Lower leg skin (tissue), 3 donors: ENCODE results near the gene CLTRN.
"Not testable (repeated sequence)": the region's sequence is repeated elsewhere in the genome, so short reads cannot be mapped to it uniquely, and the experiment has no call there.

ENCODE experiments used
- CTCF ChIP-seq, 3 donors: fragments of 450-650 bp; IDR thresholded peaks; one replicate each; pipeline ENCODE4 v1.5.1; 2016; ENCODE audit warnings: antibody characterized with exemption in 3 of 3, mild to moderate bottlenecking in 3 of 3, moderate library complexity in 2 of 3
- POLR2A ChIP-seq, 2 donors: fragments of 450-650 bp; IDR thresholded peaks; one replicate each; pipeline ENCODE4 v1.6.1; 2016 to 2017; ENCODE audit warnings: antibody characterized with exemption in 2 of 2, mild to moderate bottlenecking in 1 of 2, moderate library complexity in 1 of 2

- not testable (repeated sequence) for TF ChIP-seq POLR2A, CTCF (IDR thresholded peaks at IDR 0.05)
Measured at GRCh38 chrX:15647510-15647909, 17.1 kb downstream of the CLTRN start.
